K562 (cell line): ENCODE measurements around the gene SLC9C2. TPM values are rescaled to one million over a fixed set of nuclear protein-coding genes. Genes with fewer than 3 reads are reported as not detected.

ENCODE experiments used
- ARID1B ChIP-seq: fragments of 450-650 bp; IDR thresholded peaks from 2 replicates; pipeline ENCODE4 v1.6.1; 2016; ENCODE audit warnings: antibody characterized with exemption, mild to moderate bottlenecking, inconsistent platforms
- CBX8 ChIP-seq: fragments of 200-600 bp; sonication (generic); IDR thresholded peaks from 2 replicates; pipeline ENCODE4 v1.6.1; 2012; ENCODE audit warnings: borderline replicate concordance, mixed run types, low read depth, mild to moderate bottlenecking, moderate library complexity, mixed read lengths, low read length, control low read depth, inconsistent platforms; ENCODE audit not compliant: poor library complexity, severe bottlenecking; ENCODE audit errors: extremely low read depth
- CEBPG ChIP-seq, 3 experiments: fragments of 200-800 bp in 1 of 3; sonication (Bioruptor generic) in 1 of 3; sonication (generic) in 1 of 3; formaldehyde crosslinking in 1 of 3; IDR thresholded peaks in 2 of 3; conservative IDR thresholded peaks in 1 of 3; 2 replicates each; pipeline versions ENCODE4 v1.6.1 to v1.8.0; 2016 to 2022; ENCODE audit warnings: missing compliant biosample characterization in 2 of 3, missing genetic modification characterization in 2 of 3, mild to moderate bottlenecking in 1 of 3, missing genetic modification reagents in 1 of 3
- DPF2 ChIP-seq: fragments of 450-650 bp; IDR thresholded peaks from 2 replicates; pipeline ENCODE4 v1.6.1; 2016
- ELF1 ChIP-seq: fragments of 200-800 bp; sonication (Bioruptor generic); IDR thresholded peaks from 2 replicates; pipeline ENCODE4 v1.6.1; 2016; ENCODE audit warnings: missing genetic modification characterization, missing compliant biosample characterization
- FIP1L1 ChIP-seq: fragments of 200-400 bp; formaldehyde crosslinking; IDR thresholded peaks from 2 replicates; pipeline ENCODE4 v1.6.1; 2018; ENCODE audit warnings: mild to moderate bottlenecking, low read depth, low read length; ENCODE audit not compliant: poor library complexity, severe bottlenecking
- HDAC3 ChIP-seq: fragments of 450-650 bp; IDR thresholded peaks from 2 replicates; pipeline ENCODE4 v1.6.1; 2018; ENCODE audit warnings: borderline replicate concordance, mild to moderate bottlenecking, moderate library complexity; ENCODE audit not compliant: partially characterized antibody
- HLTF ChIP-seq: fragments of 450-650 bp; IDR thresholded peaks from 2 replicates; pipeline ENCODE4 v1.6.1; 2016
- MIER1 ChIP-seq: fragments of 450-650 bp; IDR thresholded peaks from 2 replicates; pipeline ENCODE4 v1.6.1; 2016; ENCODE audit warnings: antibody characterized with exemption, mild to moderate bottlenecking, low read depth
- NFE2 ChIP-seq: IDR thresholded peaks from 2 replicates; pipeline ENCODE4 v1.6.1; 2014; ENCODE audit warnings: antibody characterized with exemption, low read depth
- NUFIP1 ChIP-seq: fragments of 450-650 bp; IDR thresholded peaks from 2 replicates; pipeline ENCODE4 v1.6.1; 2018; ENCODE audit not compliant: partially characterized antibody
- SMARCA4 ChIP-seq: fragments of 450-650 bp; IDR thresholded peaks from 2 replicates; pipeline ENCODE4 v1.6.1; 2016
- STAT5B ChIP-seq: fragments of 250-450 bp; sonication (Bioruptor Pico); IDR thresholded peaks from 2 replicates; pipeline ENCODE4 v1.8.0; 2021; ENCODE audit warnings: mild to moderate bottlenecking, inconsistent platforms
- TCF7 ChIP-seq: sonication (generic); IDR thresholded peaks from 2 replicates; pipeline ENCODE4 v1.6.1; 2016; ENCODE audit warnings: antibody characterized with exemption, borderline replicate concordance
- XRCC4 ChIP-seq: IDR thresholded peaks from one replicate; pipeline ENCODE4 v1.6.1; 2011; ENCODE audit not compliant: insufficient read depth, insufficient read length; ENCODE audit errors: extremely low read depth
- ZNF239 ChIP-seq: fragments of 250-450 bp; sonication (Bioruptor Pico); IDR thresholded peaks from 2 replicates; pipeline ENCODE4 v1.4.0; 2020; ENCODE audit warnings: mild to moderate bottlenecking
- polyA plus RNA-seq, 8 experiments: library from polyadenylated mRNA; depleted of rRNA in 4 of 8; stranded (reverse) in 5 of 8; unstranded in 3 of 8; fragments of >200 nt; fragmentation: Nextera tagmentation in 2 of 8; fragmentation: Illumina TruSeq in 1 of 8; extraction: Ambion mirVana in 2 of 8; extraction: Trizol in 1 of 8; gene quantifications; 2 replicates each; pipeline versions ENCODE4 v1.2.1 to v1.2.3, GENCODE V29; 2011 to 2014; ENCODE audit warnings: inconsistent platforms in 1 of 8, missing spikeins in 1 of 8
- total RNA-seq, 7 experiments: library from RNA; depleted of rRNA in 6 of 7; stranded (reverse); fragments of >200 nt in 6 of 7; fragmentation: Illumina TruSeq in 2 of 7; extraction: Trizol in 2 of 7; gene quantifications; 2 replicates each; pipeline versions ENCODE4 v1.2.1 to v1.2.3, GENCODE V29; 2011 to 2021; ENCODE audit warnings: low replicate concordance in 1 of 7
- TF ChIP-seq, protein P1 (sequence below): fragments of 450-650 bp; IDR thresholded peaks from 2 replicates; pipeline ENCODE4 v1.6.1; 2016; ENCODE audit warnings: missing biosample characterization, missing genetic modification characterization
- TF ChIP-seq, protein P2 (sequence below): sonication (generic); formaldehyde crosslinking; IDR thresholded peaks from 2 replicates; pipeline ENCODE4 v1.8.1; 2023; ENCODE audit warnings: mild to moderate bottlenecking, missing genetic modification reagents
- TF ChIP-seq, protein P3 (sequence below): fragments of 250-450 bp; sonication (Bioruptor Pico); IDR thresholded peaks from 2 replicates; pipeline ENCODE4 v1.8.0; 2022; ENCODE audit warnings: moderate library complexity, mild to moderate bottlenecking, inconsistent platforms
- TF ChIP-seq, protein P4 (sequence below): fragments of 250-450 bp; sonication (Bioruptor Pico); IDR thresholded peaks from 2 replicates; pipeline ENCODE4 v1.4.0; 2020; ENCODE audit warnings: mild to moderate bottlenecking, moderate library complexity

The SLC9C2 gene
- total and polyA plus RNA-seq, 9 of the 15 experiments (the other 6 are each of a cell fraction or from before 2014, with no cell fraction given): 0.11 to 0.22 (median 0.15) TPM; not detected in 5

DNA sequence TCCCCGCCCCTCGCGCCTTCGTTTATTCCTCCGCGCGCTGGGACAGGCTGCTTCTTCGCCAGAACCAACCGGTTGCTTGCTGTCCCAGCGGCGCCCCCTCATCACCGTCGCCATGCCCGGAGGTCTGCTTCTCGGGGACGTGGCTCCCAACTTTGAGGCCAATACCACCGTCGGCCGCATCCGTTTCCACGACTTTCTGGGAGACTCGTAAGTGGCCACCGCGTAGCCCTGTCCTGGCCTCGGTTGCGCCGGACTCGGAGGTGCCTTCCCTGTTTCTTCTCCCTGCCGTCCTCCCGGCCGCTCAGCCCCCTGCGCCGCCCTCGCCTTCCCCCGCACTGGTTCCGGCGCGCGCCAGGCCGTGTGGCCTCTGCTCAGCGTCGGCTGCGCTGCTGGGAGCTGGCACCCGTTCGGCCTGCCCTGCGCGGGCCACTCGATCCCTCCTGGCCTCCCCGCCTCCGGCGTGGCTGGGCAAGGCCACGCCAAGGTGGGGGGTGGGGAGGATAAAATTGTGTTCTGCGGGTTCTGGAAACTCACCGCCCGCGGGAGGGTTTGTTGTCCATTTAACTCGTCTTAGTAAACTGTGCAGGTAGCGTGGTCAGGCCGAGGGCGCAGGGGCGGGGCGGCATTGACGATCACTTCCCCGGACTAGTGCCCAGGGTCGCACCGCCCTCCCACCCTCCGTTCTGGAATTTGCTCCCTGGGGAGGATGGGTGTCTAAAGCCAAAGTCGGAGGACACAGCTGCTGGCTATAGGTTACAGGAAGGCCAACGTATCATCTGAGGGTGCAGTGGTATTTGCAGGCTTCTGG is 125.4 kb downstream of the SLC9C2 start, which contains the start of gene PRDX6 (continued):
- TF ChIP-seq, protein P1, sequence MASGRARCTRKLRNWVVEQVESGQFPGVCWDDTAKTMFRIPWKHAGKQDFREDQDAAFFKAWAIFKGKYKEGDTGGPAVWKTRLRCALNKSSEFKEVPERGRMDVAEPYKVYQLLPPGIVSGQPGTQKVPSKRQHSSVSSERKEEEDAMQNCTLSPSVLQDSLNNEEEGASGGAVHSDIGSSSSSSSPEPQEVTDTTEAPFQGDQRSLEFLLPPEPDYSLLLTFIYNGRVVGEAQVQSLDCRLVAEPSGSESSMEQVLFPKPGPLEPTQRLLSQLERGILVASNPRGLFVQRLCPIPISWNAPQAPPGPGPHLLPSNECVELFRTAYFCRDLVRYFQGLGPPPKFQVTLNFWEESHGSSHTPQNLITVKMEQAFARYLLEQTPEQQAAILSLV (tag): no peak
- TF ChIP-seq SMARCA4 (no peak; the same call in 1 of the 2 replicates), NUFIP1 (no peak), CBX8 (no peak), XRCC4 (no peak), HDAC3 (no peak), ZNF239 (CRISPR knock-in tag) (no peak), NFE2 (no peak), DPF2 (no peak), MIER1 (no peak), TCF7 (no peak), FIP1L1 (peak; percentile 77), CEBPG (CRISPR knock-in tag; IDR thresholded peaks at IDR 0.05) (peak; percentile 52; the same call in 1 of the 2 replicates), CEBPG (tag; conservative IDR thresholded peaks at IDR 0.05 in 1 of 2, IDR thresholded peaks at IDR 0.05 in 1 of 2) (no peak), ARID1B (no peak; the same call in 1 of the 2 replicates), STAT5B (CRISPR knock-in tag) (no peak), HLTF (peak; percentile 57), ELF1 (tag) (no peak)
- TF ChIP-seq, protein P2, sequence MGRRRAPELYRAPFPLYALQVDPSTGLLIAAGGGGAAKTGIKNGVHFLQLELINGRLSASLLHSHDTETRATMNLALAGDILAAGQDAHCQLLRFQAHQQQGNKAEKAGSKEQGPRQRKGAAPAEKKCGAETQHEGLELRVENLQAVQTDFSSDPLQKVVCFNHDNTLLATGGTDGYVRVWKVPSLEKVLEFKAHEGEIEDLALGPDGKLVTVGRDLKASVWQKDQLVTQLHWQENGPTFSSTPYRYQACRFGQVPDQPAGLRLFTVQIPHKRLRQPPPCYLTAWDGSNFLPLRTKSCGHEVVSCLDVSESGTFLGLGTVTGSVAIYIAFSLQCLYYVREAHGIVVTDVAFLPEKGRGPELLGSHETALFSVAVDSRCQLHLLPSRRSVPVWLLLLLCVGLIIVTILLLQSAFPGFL: no peak
- TF ChIP-seq, protein P3, sequence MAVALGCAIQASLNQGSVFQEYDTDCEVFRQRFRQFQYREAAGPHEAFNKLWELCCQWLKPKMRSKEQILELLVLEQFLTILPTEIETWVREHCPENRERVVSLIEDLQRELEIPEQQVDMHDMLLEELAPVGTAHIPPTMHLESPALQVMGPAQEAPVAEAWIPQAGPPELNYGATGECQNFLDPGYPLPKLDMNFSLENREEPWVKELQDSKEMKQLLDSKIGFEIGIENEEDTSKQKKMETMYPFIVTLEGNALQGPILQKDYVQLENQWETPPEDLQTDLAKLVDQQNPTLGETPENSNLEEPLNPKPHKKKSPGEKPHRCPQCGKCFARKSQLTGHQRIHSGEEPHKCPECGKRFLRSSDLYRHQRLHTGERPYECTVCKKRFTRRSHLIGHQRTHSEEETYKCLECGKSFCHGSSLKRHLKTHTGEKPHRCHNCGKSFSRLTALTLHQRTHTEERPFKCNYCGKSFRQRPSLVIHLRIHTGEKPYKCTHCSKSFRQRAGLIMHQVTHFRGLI (CRISPR knock-in tag): no peak
- TF ChIP-seq, protein P4, sequence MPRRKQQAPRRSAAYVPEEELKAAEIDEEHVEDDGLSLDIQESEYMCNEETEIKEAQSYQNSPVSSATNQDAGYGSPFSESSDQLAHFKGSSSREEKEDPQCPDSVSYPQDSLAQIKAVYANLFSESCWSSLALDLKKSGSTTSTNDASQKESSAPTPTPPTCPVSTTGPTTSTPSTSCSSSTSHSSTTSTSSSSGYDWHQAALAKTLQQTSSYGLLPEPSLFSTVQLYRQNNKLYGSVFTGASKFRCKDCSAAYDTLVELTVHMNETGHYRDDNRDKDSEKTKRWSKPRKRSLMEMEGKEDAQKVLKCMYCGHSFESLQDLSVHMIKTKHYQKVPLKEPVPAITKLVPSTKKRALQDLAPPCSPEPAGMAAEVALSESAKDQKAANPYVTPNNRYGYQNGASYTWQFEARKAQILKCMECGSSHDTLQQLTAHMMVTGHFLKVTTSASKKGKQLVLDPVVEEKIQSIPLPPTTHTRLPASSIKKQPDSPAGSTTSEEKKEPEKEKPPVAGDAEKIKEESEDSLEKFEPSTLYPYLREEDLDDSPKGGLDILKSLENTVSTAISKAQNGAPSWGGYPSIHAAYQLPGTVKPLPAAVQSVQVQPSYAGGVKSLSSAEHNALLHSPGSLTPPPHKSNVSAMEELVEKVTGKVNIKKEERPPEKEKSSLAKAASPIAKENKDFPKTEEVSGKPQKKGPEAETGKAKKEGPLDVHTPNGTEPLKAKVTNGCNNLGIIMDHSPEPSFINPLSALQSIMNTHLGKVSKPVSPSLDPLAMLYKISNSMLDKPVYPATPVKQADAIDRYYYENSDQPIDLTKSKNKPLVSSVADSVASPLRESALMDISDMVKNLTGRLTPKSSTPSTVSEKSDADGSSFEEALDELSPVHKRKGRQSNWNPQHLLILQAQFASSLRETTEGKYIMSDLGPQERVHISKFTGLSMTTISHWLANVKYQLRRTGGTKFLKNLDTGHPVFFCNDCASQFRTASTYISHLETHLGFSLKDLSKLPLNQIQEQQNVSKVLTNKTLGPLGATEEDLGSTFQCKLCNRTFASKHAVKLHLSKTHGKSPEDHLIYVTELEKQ (CRISPR knock-in tag): no peak
